ENCODE results near the gene AMH.
A peak's percentile ranks its signal among the peaks of the same experiment; 100 is the strongest.

Gene AMH

GRCh38 chr19:2239173-2239572 is 9.9 kb upstream of the AMH start:
- no peak for DNase-seq
- Histone ChIP-seq H3K9me3 (ENCODE audit: insufficient read depth, low read depth, low read length) (peaks cover 4% of the 10 kb centered on the region), H2BK5ac (ENCODE audit: low read depth, low read length, poor library complexity) (no peak overlapping the region), H2BK120ac (ENCODE audit: insufficient read depth, low read length, poor library complexity) (no peak overlapping the region), H2AK5ac (ENCODE audit: low read length) (no peak overlapping the region), H4K12ac (ENCODE audit: low read depth, low read length) (no peak overlapping the region), H3K4me1 (ENCODE audit: control insufficient read depth in 1 of 2, insufficient read depth in 2 of 2, low read length in 2 of 2) (peaks cover 12 to 15% of the 10 kb centered on the region in 2 experiments), H3K4me2 (ENCODE audit: low read length) (no peak overlapping the region), H3K4ac (ENCODE audit: low read depth, low read length) (peak overlapping the region; percentile 89), H3K36me3 (ENCODE audit: control insufficient read depth in 1 of 2, insufficient read depth in 2 of 2, low read length in 2 of 2) (peaks cover 29 to 39% of the 10 kb centered on the region in 2 experiments), H3K18ac (ENCODE audit: low read length) (no peak overlapping the region), H3K27me3 (ENCODE audit: insufficient read depth, low read length) (no peaks in the 10 kb centered on the region), H4K91ac (ENCODE audit: low read depth, low read length) (no peak overlapping the region), H2AFZ (ENCODE audit: insufficient read depth, low read length, poor library complexity) (no peak overlapping the region), H3K79me1 (ENCODE audit: low read length) (peaks cover 16% of the 10 kb centered on the region), H4K8ac (ENCODE audit: low read depth, low read length) (no peak overlapping the region), H3K27ac (ENCODE audit: low read depth, low read length) (no peak overlapping the region), H3K79me2 (ENCODE audit: control insufficient read depth, insufficient read depth, low read length, poor library complexity) (peaks cover 59% of the 10 kb centered on the region), H3K14ac (ENCODE audit: low read length) (no peak overlapping the region), H2BK12ac (ENCODE audit: low read length) (no peak overlapping the region), H3K4me3 (ENCODE audit: low read depth, low read length) (no peak overlapping the region), H3K9ac (ENCODE audit: low read length) (no peak overlapping the region), H3K23ac (ENCODE audit: low read length) (no peak overlapping the region)
- WGBS (ENCODE audit: extremely low coverage, insufficient coverage, insufficient read length): no CpG with 5 or more reads among the region's 10 CpGs

- Histone ChIP-seq H3K79me1 (ENCODE audit: low read length) (peaks cover 16% of the 10 kb centered on the region), H3K79me2 (ENCODE audit: control insufficient read depth, insufficient read depth, low read length, poor library complexity) (peaks cover 53% of the 10 kb centered on the region), H2BK5ac (ENCODE audit: low read depth, low read length, poor library complexity) (no peak overlapping the region), H3K14ac (ENCODE audit: low read length) (no peak overlapping the region), H2BK12ac (ENCODE audit: low read length) (no peak overlapping the region), H3K4ac (ENCODE audit: low read depth, low read length) (peak overlapping the region; percentile 95), H2AFZ (ENCODE audit: insufficient read depth, low read length, poor library complexity) (no peak overlapping the region), H4K91ac (ENCODE audit: low read depth, low read length) (no peak overlapping the region), H3K9ac (ENCODE audit: low read length) (no peak overlapping the region), H3K36me3 (ENCODE audit: control insufficient read depth in 1 of 2, insufficient read depth in 2 of 2, low read length in 2 of 2) (peaks cover 37 to 44% of the 10 kb centered on the region in 2 experiments), H3K4me1 (ENCODE audit: control insufficient read depth in 1 of 2, insufficient read depth in 2 of 2, low read length in 2 of 2) (peaks cover 8 to 12% of the 10 kb centered on the region in 2 experiments), H4K8ac (ENCODE audit: low read depth, low read length) (no peak overlapping the region), H3K27ac (ENCODE audit: low read depth, low read length) (no peak overlapping the region), H3K23ac (ENCODE audit: low read length) (no peak overlapping the region), H3K27me3 (ENCODE audit: insufficient read depth, low read length) (no peaks in the 10 kb centered on the region), H2AK5ac (ENCODE audit: low read length) (no peak overlapping the region), H3K4me3 (ENCODE audit: low read depth, low read length) (no peak overlapping the region), H3K4me2 (ENCODE audit: low read length) (peak overlapping the region; percentile 22), H2BK120ac (ENCODE audit: insufficient read depth, low read length, poor library complexity) (no peak overlapping the region), H4K12ac (ENCODE audit: low read depth, low read length) (no peak overlapping the region), H3K9me3 (ENCODE audit: insufficient read depth, low read depth, low read length) (peaks cover 4% of the 10 kb centered on the region), H3K18ac (ENCODE audit: low read length) (no peak overlapping the region)
- DNase-seq: no peak
- no CpG with 5 or more reads among the region's 34 CpGs for WGBS (ENCODE audit: extremely low coverage, insufficient coverage, insufficient read length)
Observed at GRCh38 chr19:2239771-2240770, 9.1 kb upstream of the AMH start.

DNA sequence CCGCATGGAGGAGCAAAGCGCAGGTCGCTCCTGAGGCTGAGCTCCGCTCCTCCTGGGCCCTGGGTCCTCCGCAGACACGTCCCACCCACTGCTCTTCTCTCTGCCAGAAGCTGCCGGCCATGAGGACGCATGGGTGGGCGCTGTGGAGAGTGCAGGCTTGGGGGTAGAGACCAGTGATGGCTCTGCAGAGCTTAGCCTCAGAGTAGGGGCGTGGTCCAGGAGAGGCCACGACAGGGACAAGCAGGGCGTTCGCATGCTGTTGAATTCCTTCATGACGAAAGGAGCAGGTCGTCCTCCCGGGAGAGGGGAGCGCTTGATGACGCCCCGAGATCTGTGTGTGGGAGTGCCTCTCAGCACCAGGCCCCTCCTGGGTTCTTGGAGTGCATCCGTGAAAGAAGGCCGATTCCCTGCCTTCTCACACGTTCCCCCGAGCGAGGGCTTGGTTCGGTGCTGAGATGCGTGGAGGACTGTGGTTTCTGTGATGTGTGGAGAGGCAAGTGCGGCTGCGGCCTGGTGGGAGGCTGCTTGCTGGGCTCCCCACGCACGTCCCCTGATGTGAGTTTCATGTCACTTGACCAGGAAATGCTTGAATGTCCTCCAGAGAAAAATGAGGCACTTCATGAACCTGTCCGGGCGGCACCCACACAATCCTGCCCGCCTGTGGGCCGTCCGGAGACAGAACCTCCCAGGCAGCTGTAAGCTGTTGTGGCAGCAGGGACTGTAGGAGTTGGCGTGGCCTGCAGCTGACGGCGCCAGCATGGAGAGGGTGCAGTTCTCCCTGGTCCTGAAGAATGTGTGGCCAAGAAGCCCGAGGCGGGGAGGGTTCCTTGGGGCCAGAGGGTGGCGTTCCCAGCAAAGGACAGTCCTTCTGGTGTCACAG is 8.0 kb upstream of the AMH start:
- no peak overlapping the region for H4K12ac ChIP-seq (ENCODE audit: low read depth, low read length)
- H3K36me3 ChIP-seq (ENCODE audit: control insufficient read depth in 1 of 2, insufficient read depth in 2 of 2, low read length in 2 of 2): peaks cover 47 to 55% of the 10 kb centered on the region in 2 experiments
- no peak overlapping the region for H2BK12ac ChIP-seq (ENCODE audit: low read length)
- H3K18ac ChIP-seq (ENCODE audit: low read length): no peak overlapping the region
- H3K4me3 ChIP-seq (ENCODE audit: low read depth, low read length): no peak overlapping the region
- H3K4me1 ChIP-seq (ENCODE audit: control insufficient read depth in 1 of 2, insufficient read depth in 2 of 2, low read length in 2 of 2): peaks cover 8 to 12% of the 10 kb centered on the region in 2 experiments
- peaks cover 9% of the 10 kb centered on the region for H3K79me1 ChIP-seq (ENCODE audit: low read length)
- H3K14ac ChIP-seq (ENCODE audit: low read length): no peak overlapping the region
- peak overlapping the region; percentile 95 for H3K4ac ChIP-seq (ENCODE audit: low read depth, low read length)
- WGBS (ENCODE audit: extremely low coverage, insufficient coverage, insufficient read length): no CpG with 5 or more reads among the region's 41 CpGs
- no peak overlapping the region for H2AK5ac ChIP-seq (ENCODE audit: low read length)
- H3K79me2 ChIP-seq (ENCODE audit: control insufficient read depth, insufficient read depth, low read length, poor library complexity): peaks cover 45% of the 10 kb centered on the region
- H2BK120ac ChIP-seq (ENCODE audit: insufficient read depth, low read length, poor library complexity): no peak overlapping the region
- no peak overlapping the region for H3K9ac ChIP-seq (ENCODE audit: low read length)
- no peak overlapping the region for H2BK5ac ChIP-seq (ENCODE audit: low read depth, low read length, poor library complexity)
- H2AFZ ChIP-seq (ENCODE audit: insufficient read depth, low read length, poor library complexity): no peak overlapping the region
- H4K8ac ChIP-seq (ENCODE audit: low read depth, low read length): no peak overlapping the region
- H3K23ac ChIP-seq (ENCODE audit: low read length): no peak overlapping the region
- no peak overlapping the region for H4K91ac ChIP-seq (ENCODE audit: low read depth, low read length)
- H3K27ac ChIP-seq (ENCODE audit: low read depth, low read length): no peak overlapping the region
- H3K4me2 ChIP-seq (ENCODE audit: low read length): no peak overlapping the region
- peak; percentile 72 to 82 for DNase-seq
- no peaks in the 10 kb centered on the region for H3K27me3 ChIP-seq (ENCODE audit: insufficient read depth, low read length)
- peaks cover 4% of the 10 kb centered on the region for H3K9me3 ChIP-seq (ENCODE audit: insufficient read depth, low read depth, low read length)

DNA sequence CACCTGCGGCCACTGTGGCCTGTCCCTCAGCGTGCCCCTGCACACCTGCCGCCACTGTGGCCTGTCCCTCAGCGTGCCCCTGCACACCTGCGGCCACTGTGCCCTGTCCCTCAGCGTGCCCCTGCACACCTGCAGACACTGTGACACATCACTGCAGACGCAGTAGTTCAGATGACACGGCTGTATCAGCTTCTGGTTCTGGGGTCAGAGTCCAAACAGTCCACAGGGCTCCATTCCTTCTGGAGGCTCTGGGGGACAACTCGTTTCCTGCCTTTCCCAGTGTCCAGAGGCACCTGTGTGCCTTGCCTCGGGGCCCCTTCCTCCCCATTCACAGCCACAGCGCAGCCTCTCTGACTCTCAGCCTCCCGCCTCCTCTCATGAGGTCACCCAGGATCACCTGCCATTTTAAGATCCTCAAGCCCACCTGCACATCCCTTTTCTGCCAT is 7.0 kb upstream of the AMH start:
- no peak overlapping the region for H2BK120ac ChIP-seq (ENCODE audit: insufficient read depth, low read length, poor library complexity)
- DNase-seq: no peak
- H3K36me3 ChIP-seq (ENCODE audit: control insufficient read depth in 1 of 2, insufficient read depth in 2 of 2, low read length in 2 of 2): peaks cover 57 to 65% of the 10 kb centered on the region in 2 experiments
- H3K27ac ChIP-seq (ENCODE audit: low read depth, low read length): no peak overlapping the region
- no peak overlapping the region for H2BK5ac ChIP-seq (ENCODE audit: low read depth, low read length, poor library complexity)
- no peak overlapping the region for H2AK5ac ChIP-seq (ENCODE audit: low read length)
- peaks cover under 1% of the 10 kb centered on the region for H3K79me1 ChIP-seq (ENCODE audit: low read length)
- WGBS (ENCODE audit: extremely low coverage, insufficient coverage, insufficient read length): no CpG with 5 or more reads among the region's 12 CpGs
- peaks cover 8 to 12% of the 10 kb centered on the region in 2 experiments for H3K4me1 ChIP-seq (ENCODE audit: control insufficient read depth in 1 of 2, insufficient read depth in 2 of 2, low read length in 2 of 2)
- H3K4me3 ChIP-seq (ENCODE audit: low read depth, low read length): no peak overlapping the region
- no peak overlapping the region for H2BK12ac ChIP-seq (ENCODE audit: low read length)
- no peak overlapping the region for H4K91ac ChIP-seq (ENCODE audit: low read depth, low read length)
- no peak overlapping the region for H3K4me2 ChIP-seq (ENCODE audit: low read length)
- H3K23ac ChIP-seq (ENCODE audit: low read length): no peak overlapping the region
- H4K8ac ChIP-seq (ENCODE audit: low read depth, low read length): no peak overlapping the region
- H4K12ac ChIP-seq (ENCODE audit: low read depth, low read length): no peak overlapping the region
- peak overlapping the region; percentile 95 for H3K4ac ChIP-seq (ENCODE audit: low read depth, low read length)
- H2AFZ ChIP-seq (ENCODE audit: insufficient read depth, low read length, poor library complexity): no peak overlapping the region
- H3K9me3 ChIP-seq (ENCODE audit: insufficient read depth, low read depth, low read length): peaks cover 4% of the 10 kb centered on the region
- H3K9ac ChIP-seq (ENCODE audit: low read length): no peak overlapping the region
- H3K79me2 ChIP-seq (ENCODE audit: control insufficient read depth, insufficient read depth, low read length, poor library complexity): peaks cover 39% of the 10 kb centered on the region
- no peak overlapping the region for H3K14ac ChIP-seq (ENCODE audit: low read length)
- H3K18ac ChIP-seq (ENCODE audit: low read length): no peak overlapping the region
- no peaks in the 10 kb centered on the region for H3K27me3 ChIP-seq (ENCODE audit: insufficient read depth, low read length)
